A673 (cell line): ENCODE data around the gene C1orf35. TPM values are rescaled to one million over a fixed set of nuclear protein-coding genes. Genes with fewer than 3 reads are reported as not detected.

Experiments
- BruUV-seq: library from RNA; stranded (reverse); fragments of 400-500 nt; replicated peaks from 2 replicates; lab custom pipeline; 2021; lab: Mats Ljungman, UMichigan
- CTCF ChIA-PET: fragments of 300-600 bp; sonication (Branson Sonifier 250); formaldehyde crosslinking; loops from one replicate; lab custom pipeline; 2022; ENCODE audit warnings: antibody characterized with exemption; lab: Charles Lee
- POLR2A ChIA-PET: fragments of 300-600 bp; sonication (Branson Sonifier 250); formaldehyde crosslinking; loops from one replicate; lab custom pipeline; 2022; ENCODE audit warnings: antibody characterized with exemption; ENCODE audit not compliant: low non-redundant PET; lab: Charles Lee
- DNase-seq: peaks from one replicate; pipeline ENCODE4 v3.0.0-alpha.2; 2015; ENCODE audit warnings: low spot score
- H3K27ac ChIP-seq: fragments of 200-600 bp; sonication (generic); 2 replicates; pipeline ENCODE4 v1.5.1; 2016; ENCODE audit warnings: mixed run types, low read depth, mild to moderate bottlenecking, mixed read lengths, antibody characterized with exemption, low read length; ENCODE audit not compliant: poor library complexity, severe bottlenecking
- H3K27me3 ChIP-seq: fragments of 200-600 bp; sonication (generic); replicated peaks from 2 replicates; pipeline ENCODE4 v1.6.1; 2017; ENCODE audit warnings: mixed run types, low read depth, mild to moderate bottlenecking, mixed read lengths, antibody characterized with exemption, low read length; ENCODE audit not compliant: insufficient read depth, poor library complexity
- H3K36me3 ChIP-seq: fragments of 200-600 bp; sonication (generic); 2 replicates; pipeline ENCODE4 v1.6.1; 2016; ENCODE audit warnings: mixed run types, mild to moderate bottlenecking, mixed read lengths, antibody characterized with exemption, low read length; ENCODE audit not compliant: insufficient read depth, poor library complexity, severe bottlenecking
- H3K4me1 ChIP-seq: fragments of 200-600 bp; sonication (generic); 2 replicates; pipeline ENCODE4 v1.6.1; 2017; ENCODE audit warnings: mixed run types, mild to moderate bottlenecking, mixed read lengths, antibody characterized with exemption, low read length; ENCODE audit not compliant: insufficient read depth, poor library complexity, severe bottlenecking
- H3K4me3 ChIP-seq: fragments of 200-600 bp; sonication (generic); 2 replicates; pipeline ENCODE4 v1.5.1; 2016; ENCODE audit warnings: low read depth, mixed run types, mild to moderate bottlenecking, mixed read lengths, low read length; ENCODE audit not compliant: poor library complexity, severe bottlenecking
- H3K9me3 ChIP-seq: fragments of 200-600 bp; sonication (generic); 2 replicates; pipeline ENCODE4 v1.6.1; 2016; ENCODE audit warnings: mixed run types, low read depth, mild to moderate bottlenecking, mixed read lengths, antibody characterized with exemption, low read length; ENCODE audit not compliant: poor library complexity, severe bottlenecking
- EZH2 ChIP-seq: fragments of 200-600 bp; sonication (generic); IDR thresholded peaks from 2 replicates; pipeline ENCODE4 v1.6.1; 2017; ENCODE audit warnings: borderline replicate concordance, low read depth, mild to moderate bottlenecking, mixed read lengths, antibody characterized with exemption, low read length; ENCODE audit not compliant: poor library complexity, severe bottlenecking
- intact Hi-C: fragments of 100-400 bp; cut with micrococcal nuclease; formaldehyde crosslinking; loops from one replicate; pipeline ENCODE4 v1.10.0; 2022; ENCODE audit not compliant: unreplicated experiment
- total RNA-seq: library from RNA; stranded (reverse); gene quantifications from 2 replicates; pipeline ENCODE4 v1.2.3, GENCODE V29; 2021
- TF ChIP-seq, protein P1 (sequence below): fragments of 300-800, 200-600 bp; sonication (generic); conservative IDR thresholded peaks from 2 replicates; pipeline ENCODE4 v1.5.1; 2017; ENCODE audit warnings: low read depth, mild to moderate bottlenecking, antibody characterized with exemption, low read length, moderate library complexity, mixed read lengths

The C1orf35 gene
- total RNA-seq, 1 experiment from 2014 or later: 27.5 TPM

GRCh38 chr1:228139406-228139930 is 36.3 kb upstream of the C1orf35 start:
- POLR2A ChIA-PET: no interaction called here
- H3K27ac ChIP-seq: peak overlapping the region; percentile 92
- DNase-seq: no peak
- peak overlapping the region; percentile 87 for H3K4me3 ChIP-seq
- no peaks in the 10 kb centered on the region for H3K36me3 ChIP-seq
- BruUV-seq: no TSS peak
- CTCF ChIA-PET: no interaction called here
- intact Hi-C loops: no loop called here
- no peak for TF ChIP-seq EZH2
- TF ChIP-seq, protein P1, sequence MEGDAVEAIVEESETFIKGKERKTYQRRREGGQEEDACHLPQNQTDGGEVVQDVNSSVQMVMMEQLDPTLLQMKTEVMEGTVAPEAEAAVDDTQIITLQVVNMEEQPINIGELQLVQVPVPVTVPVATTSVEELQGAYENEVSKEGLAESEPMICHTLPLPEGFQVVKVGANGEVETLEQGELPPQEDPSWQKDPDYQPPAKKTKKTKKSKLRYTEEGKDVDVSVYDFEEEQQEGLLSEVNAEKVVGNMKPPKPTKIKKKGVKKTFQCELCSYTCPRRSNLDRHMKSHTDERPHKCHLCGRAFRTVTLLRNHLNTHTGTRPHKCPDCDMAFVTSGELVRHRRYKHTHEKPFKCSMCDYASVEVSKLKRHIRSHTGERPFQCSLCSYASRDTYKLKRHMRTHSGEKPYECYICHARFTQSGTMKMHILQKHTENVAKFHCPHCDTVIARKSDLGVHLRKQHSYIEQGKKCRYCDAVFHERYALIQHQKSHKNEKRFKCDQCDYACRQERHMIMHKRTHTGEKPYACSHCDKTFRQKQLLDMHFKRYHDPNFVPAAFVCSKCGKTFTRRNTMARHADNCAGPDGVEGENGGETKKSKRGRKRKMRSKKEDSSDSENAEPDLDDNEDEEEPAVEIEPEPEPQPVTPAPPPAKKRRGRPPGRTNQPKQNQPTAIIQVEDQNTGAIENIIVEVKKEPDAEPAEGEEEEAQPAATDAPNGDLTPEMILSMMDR: no peak
- H3K4me1 ChIP-seq: peaks cover 18% of the 10 kb centered on the region
- H3K27me3 ChIP-seq: peaks cover 20% of the 10 kb centered on the region
- H3K9me3 ChIP-seq: no peaks in the 10 kb centered on the region

- ChIA-PET CTCF (no interaction called here), POLR2A (no interaction called here)
- no peaks in the 10 kb centered on the region for H3K9me3 ChIP-seq
- H3K27ac ChIP-seq: no peak overlapping the region
- no TSS peak for BruUV-seq
- DNase-seq: no peak
- peaks cover 29% of the 10 kb centered on the region for H3K27me3 ChIP-seq
- H3K4me1 ChIP-seq: peaks cover 3% of the 10 kb centered on the region
- intact Hi-C loops: no loop called here
- no peak overlapping the region for H3K4me3 ChIP-seq
- H3K36me3 ChIP-seq: no peaks in the 10 kb centered on the region
- TF ChIP-seq EZH2: no peak
- TF ChIP-seq, protein P1: no peak
Observed at GRCh38 chr1:228136901-228137300, 33.8 kb upstream of the C1orf35 start.

DNA sequence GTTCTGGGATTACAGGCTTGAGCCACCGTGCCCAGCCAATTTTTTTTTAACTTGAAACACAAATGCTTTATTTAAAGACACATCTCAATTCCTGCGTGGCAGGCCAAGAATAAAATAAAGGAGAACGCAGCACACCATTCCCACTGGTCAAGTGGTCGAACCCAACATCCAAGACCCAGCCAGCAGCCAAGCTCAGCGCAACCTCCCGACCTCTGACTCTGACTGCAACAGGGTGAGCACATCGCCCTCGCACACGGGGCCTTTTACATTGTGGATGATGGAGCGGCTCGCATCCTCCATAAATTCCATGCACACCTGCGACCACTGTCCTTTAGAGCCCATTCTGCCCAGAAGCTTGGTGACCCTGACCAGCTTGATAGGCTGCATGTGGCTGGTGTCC is 31.5 kb upstream of the C1orf35 start:
- intact Hi-C loops: loop anchor here (5.0 kb wide), 1 partner anchor 383 kb away; no protein-coding TSS in a partner anchor
- BruUV-seq: no TSS peak
- Histone ChIP-seq H3K9me3 (no peaks in the 10 kb centered on the region), H3K27me3 (peaks cover 29% of the 10 kb centered on the region), H3K36me3 (no peaks in the 10 kb centered on the region), H3K4me3 (no peak overlapping the region), H3K27ac (no peak overlapping the region), H3K4me1 (no peaks in the 10 kb centered on the region)
- no peak for TF ChIP-seq EZH2
- TF ChIP-seq, protein P1: no peak
- CTCF ChIA-PET: interaction anchor here (0.6 kb wide), 1 partner anchor 16 kb away, joined by 4 read pairs; no protein-coding TSS in a partner anchor
- no peak for DNase-seq
- POLR2A ChIA-PET: no interaction called here
